HG02763 (cell line): Measurements from ENCODE around the gene TTF2.

Source experiments
- ATAC-seq: cut with Tn5 transposase; IDR thresholded peaks from one replicate; pipeline ENCODE4 v1.9.1; 2021; ENCODE audit warnings: mild to moderate bottlenecking, moderate library complexity; ENCODE audit not compliant: unreplicated experiment

The TTF2 gene

GRCh38 chr1:117045644-117046043 lies 14.5 kb upstream of the TTF2 start:
- ATAC-seq, result no peak

- ATAC-seq, result no peak
These were observed 13.3 kb upstream of the TTF2 start for GRCh38 chr1:117046781-117047180.

GRCh38 chr1:117047271-117047670 lies 12.9 kb upstream of the TTF2 start:
- no peak for ATAC-seq

- no peak for ATAC-seq
These were observed 10.3 kb upstream of the TTF2 start for GRCh38 chr1:117049857-117050256.

- ATAC-seq, result peak; percentile 76
These were observed 8.7 kb upstream of the TTF2 start for GRCh38 chr1:117051224-117052064.

- ATAC-seq, result no peak
These were observed 6.1 kb upstream of the TTF2 start for GRCh38 chr1:117054068-117054467.

- ATAC-seq, result no peak
These were observed 1.3 kb upstream of the TTF2 start for GRCh38 chr1:117058810-117059209.

GRCh38 chr1:117059334-117059677 lies 820 bp upstream of the TTF2 start:
- ATAC-seq, result peak; percentile 33

GRCh38 chr1:117060441-117061317 lies 553 bp downstream of the TTF2 start:
- peak; percentile 6 for ATAC-seq

GRCh38 chr1:117061986-117062415 lies 1.9 kb downstream of the TTF2 start:
- no peak for ATAC-seq

GRCh38 chr1:117066367-117066766 lies 6.2 kb downstream of the TTF2 start:
- no peak for ATAC-seq

- ATAC-seq, result peak; percentile 79
These were observed 7.6 kb downstream of the TTF2 start for GRCh38 chr1:117067533-117068370.

GRCh38 chr1:117068580-117068979 lies 8.5 kb downstream of the TTF2 start:
- ATAC-seq, result no peak

- ATAC-seq, result no peak
These were observed 9.2 kb downstream of the TTF2 start for GRCh38 chr1:117069220-117069844.

GRCh38 chr1:117070124-117070523 lies 10.0 kb downstream of the TTF2 start:
- no peak for ATAC-seq

GRCh38 chr1:117076648-117077047 lies 16.5 kb downstream of the TTF2 start:
- no peak for ATAC-seq

GRCh38 chr1:117077267-117077666 lies 17.1 kb downstream of the TTF2 start:
- no peak for ATAC-seq

GRCh38 chr1:117079737-117080136 lies 19.6 kb downstream of the TTF2 start:
- ATAC-seq, result no peak

- ATAC-seq, result no peak
These were observed 24.1 kb downstream of the TTF2 start for GRCh38 chr1:117084231-117084630.

GRCh38 chr1:117087686-117088085 lies 27.6 kb downstream of the TTF2 start:
- no peak for ATAC-seq

- no peak for ATAC-seq
These were observed 29.9 kb downstream of the TTF2 start for GRCh38 chr1:117089996-117090395.
